Spinal cord (tissue), 10 donors: ENCODE results near the gene CTNNA2. TPM values are rescaled to one million over a fixed set of nuclear protein-coding genes. Genes with fewer than 3 reads are reported as not detected.

ENCODE experiments used
- DNase-seq, 6 donors: peaks; one replicate each; pipeline versions ENCODE4 v3.0.0 to v3.0.0-alpha.2; 2013 to 2015; ENCODE audit warnings: low spot score in 6 of 6, low read depth in 4 of 6
- H3K27ac ChIP-seq: one replicate; pipeline ENCODE4 v1.5.1; 2013; ENCODE audit warnings: low read depth, low read length, control low read depth
- H3K27me3 ChIP-seq: one replicate; pipeline ENCODE4 v1.6.1; 2013; ENCODE audit warnings: low read length; ENCODE audit not compliant: control insufficient read depth, insufficient read depth
- H3K36me3 ChIP-seq: one replicate; pipeline ENCODE4 v1.6.1; 2013; ENCODE audit warnings: low read length; ENCODE audit not compliant: control insufficient read depth, insufficient read depth
- H3K4me1 ChIP-seq: one replicate; pipeline ENCODE4 v1.6.1; 2013; ENCODE audit warnings: low read length; ENCODE audit not compliant: control insufficient read depth, insufficient read depth
- H3K4me3 ChIP-seq: one replicate; pipeline ENCODE4 v1.5.1; 2013; ENCODE audit warnings: low read depth, low read length, control low read depth
- H3K9me3 ChIP-seq: one replicate; pipeline ENCODE4 v1.6.1; 2013; ENCODE audit warnings: low read length; ENCODE audit not compliant: control insufficient read depth, insufficient read depth
- WGBS: methylation state at CpG from one replicate; pipeline ENCODE4 v1.1.5; 2013; ENCODE audit warnings: missing lambda C conversion rate; ENCODE audit not compliant: insufficient coverage; 5-methylcytosine and 5-hydroxymethylcytosine counted together
- polyA plus RNA-seq, 2 donors: library from polyadenylated mRNA; unstranded; fragments of 120-200 nt; gene quantifications; one replicate each; pipeline ENCODE4 v1.2.1, GENCODE V29; 2013; ENCODE audit not compliant: insufficient read length in 2 of 2
- total RNA-seq, 2 donors: library from RNA; depleted of rRNA in 1 of 2; stranded (reverse); fragments of 120-200 nt in 1 of 2; fragments of >200 nt in 1 of 2; gene quantifications; one replicate each; pipeline versions ENCODE4 v1.2.3 to v1.2.4, GENCODE V29; 2013 to 2014
- donor health status: healthy.

The CTNNA2 gene
- total and polyA plus RNA-seq, 4 donors, result 42.4 to 117 (median 84.7) TPM

DNA sequence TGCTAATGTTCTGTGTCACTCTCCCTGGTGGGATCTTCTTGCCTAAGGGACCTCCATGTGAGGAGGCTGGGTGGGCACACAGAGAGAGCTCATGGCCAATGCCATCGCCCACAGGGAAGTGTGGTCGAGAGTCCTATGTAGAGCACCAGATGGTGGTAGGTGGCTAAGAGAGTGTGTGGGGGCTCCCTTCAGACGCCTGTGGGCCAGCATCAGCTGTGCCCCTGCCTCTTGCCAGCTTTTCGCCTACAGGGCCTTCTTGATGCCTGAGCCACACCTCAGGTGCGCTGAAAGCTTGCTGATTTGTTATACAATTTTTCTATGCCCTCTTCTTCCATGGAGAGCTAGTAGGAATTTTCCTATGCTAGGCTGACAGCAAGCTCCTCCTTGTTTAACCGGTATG is 753.4 kb downstream of the CTNNA2 start:
- 100% methylated on average over 3 of the region's 6 CpGs for WGBS
- H3K9me3 ChIP-seq, result no peaks in the 10 kb centered on the region
- no peaks in the 10 kb centered on the region for H3K4me1 ChIP-seq
- H3K4me3 ChIP-seq, result no peak overlapping the region
- H3K27me3 ChIP-seq, result no peaks in the 10 kb centered on the region
- no peak for DNase-seq
- H3K36me3 ChIP-seq, result no peaks in the 10 kb centered on the region
- no peak overlapping the region for H3K27ac ChIP-seq

DNA sequence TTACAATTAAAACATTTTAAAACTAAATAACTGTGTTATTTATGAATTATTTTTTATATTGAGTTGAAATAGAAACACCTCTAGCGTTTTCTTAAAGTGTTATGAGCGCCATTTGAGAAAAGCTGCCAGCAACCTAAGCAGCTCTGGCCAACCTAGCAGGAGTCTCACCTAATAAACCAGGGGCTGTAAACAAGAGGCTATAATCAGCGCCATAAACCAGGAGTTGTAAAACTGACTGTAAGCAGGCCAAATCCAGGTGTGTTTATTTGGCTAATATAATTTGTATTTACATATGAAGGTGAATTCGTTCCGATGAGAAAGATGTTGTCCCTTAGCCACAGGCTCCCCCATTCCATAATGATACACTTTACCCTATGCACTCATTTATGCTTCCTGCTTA is 757.0 kb downstream of the CTNNA2 start:
- H3K27me3 ChIP-seq, result no peaks in the 10 kb centered on the region
- H3K9me3 ChIP-seq, result no peaks in the 10 kb centered on the region
- H3K36me3 ChIP-seq, result no peaks in the 10 kb centered on the region
- H3K4me3 ChIP-seq, result no peak overlapping the region
- H3K27ac ChIP-seq, result no peak overlapping the region
- no peak for DNase-seq
- WGBS, result 71% methylated on average over 2 of the region's 5 CpGs
- no peaks in the 10 kb centered on the region for H3K4me1 ChIP-seq

DNA sequence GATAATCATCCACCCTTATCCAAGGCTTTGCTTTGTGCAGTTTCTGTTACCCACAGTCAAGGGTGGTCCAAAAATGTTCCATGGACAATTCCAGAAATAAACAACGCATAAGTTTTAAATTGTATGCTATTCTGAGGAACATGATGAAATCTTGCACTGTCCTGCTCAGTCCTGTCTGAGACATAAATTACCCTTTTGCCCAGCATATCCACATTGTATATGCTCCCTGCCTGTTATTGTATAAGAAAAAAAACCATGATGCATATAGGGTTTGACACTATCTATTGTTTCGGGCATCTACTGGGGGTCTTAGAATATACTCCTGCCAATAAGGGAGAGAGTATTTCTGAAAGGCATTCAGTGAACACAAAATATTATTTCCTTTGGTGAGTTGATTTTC is 767.7 kb downstream of the CTNNA2 start:
- H3K27ac ChIP-seq, result no peak overlapping the region
- WGBS, result no CpG with 5 or more reads among the region's 2 CpGs
- H3K36me3 ChIP-seq, result no peaks in the 10 kb centered on the region
- no peaks in the 10 kb centered on the region for H3K9me3 ChIP-seq
- no peak for DNase-seq
- no peaks in the 10 kb centered on the region for H3K27me3 ChIP-seq
- no peaks in the 10 kb centered on the region for H3K4me1 ChIP-seq
- no peak overlapping the region for H3K4me3 ChIP-seq

DNA sequence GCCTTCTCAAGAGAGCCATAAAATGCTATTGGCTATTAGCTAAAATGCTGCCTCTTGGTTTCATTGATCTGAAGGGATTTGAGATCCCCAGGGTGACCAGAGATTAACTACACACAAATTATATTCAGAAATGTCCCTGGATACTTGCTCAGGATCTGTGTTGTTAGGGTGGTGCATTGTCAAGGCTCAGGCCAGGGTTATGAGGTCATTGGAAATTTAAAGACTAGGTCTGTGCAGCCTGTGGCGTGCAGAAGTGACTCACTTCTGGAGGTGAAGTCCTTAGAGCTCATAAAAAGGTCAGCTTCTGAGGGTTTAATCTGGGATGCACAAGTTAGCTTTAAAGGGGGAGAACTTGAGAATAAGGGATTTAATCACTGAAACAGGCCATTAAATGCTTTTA is 768.2 kb downstream of the CTNNA2 start:
- no peak overlapping the region for H3K27ac ChIP-seq
- no peaks in the 10 kb centered on the region for H3K4me1 ChIP-seq
- no peaks in the 10 kb centered on the region for H3K9me3 ChIP-seq
- no peaks in the 10 kb centered on the region for H3K27me3 ChIP-seq
- peak in 1 of 6 donors; percentile 22 for DNase-seq
- H3K4me3 ChIP-seq, result no peak overlapping the region
- no peaks in the 10 kb centered on the region for H3K36me3 ChIP-seq
- whole genome bisulfite sequencing, result 100% methylated on average over 1 of the region's 1 CpG

DNA sequence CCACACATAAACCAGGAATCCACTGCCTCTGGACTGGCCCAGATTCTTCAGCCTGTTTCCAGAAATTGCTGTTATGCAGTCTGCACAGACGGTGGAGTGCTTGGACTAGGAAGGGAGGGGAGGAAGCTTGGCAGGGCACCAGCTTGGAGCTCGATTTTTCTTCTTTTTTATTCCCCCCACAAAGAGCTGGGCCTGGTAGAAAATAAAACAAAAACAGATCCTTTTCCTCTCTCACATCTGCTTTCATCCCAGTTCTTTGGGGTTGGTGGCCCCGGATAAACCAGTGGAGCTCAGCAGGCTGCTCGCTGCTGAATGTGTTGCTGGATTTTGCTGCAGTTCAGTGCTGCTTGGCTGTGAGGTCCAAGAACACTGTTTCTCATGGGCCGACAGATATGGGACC is 775.7 kb downstream of the CTNNA2 start:
- no peaks in the 10 kb centered on the region for H3K36me3 ChIP-seq
- H3K4me1 ChIP-seq, result peaks cover 5% of the 10 kb centered on the region
- 17% methylated on average over 3 of the region's 5 CpGs for WGBS
- H3K4me3 ChIP-seq, result peak overlapping the region; percentile 2
- H3K27me3 ChIP-seq, result no peaks in the 10 kb centered on the region
- H3K9me3 ChIP-seq, result no peaks in the 10 kb centered on the region
- peak overlapping the region; percentile 80 for H3K27ac ChIP-seq
- peak in 4 of 6 donors; percentile 72 to 93 (median 82) for DNase-seq

DNA sequence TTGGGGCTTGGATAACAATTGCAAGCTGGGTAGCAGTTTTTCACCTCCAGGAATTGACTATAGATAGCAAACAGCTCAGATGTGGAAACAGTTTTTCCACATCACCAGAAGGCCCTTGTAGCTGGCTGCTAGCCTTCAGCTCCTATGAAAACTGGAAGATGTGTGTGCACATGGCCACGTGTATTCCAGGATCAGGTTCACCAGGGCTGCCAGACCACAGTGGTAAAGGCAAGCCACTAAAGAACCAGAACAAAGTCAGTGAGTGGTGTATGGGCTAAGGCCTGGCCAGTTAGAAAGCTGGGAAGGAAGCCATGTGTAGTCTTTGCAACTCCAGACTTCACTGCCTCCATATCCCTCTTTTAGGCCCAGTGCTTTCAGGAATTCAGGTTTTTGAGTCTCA is 778.8 kb downstream of the CTNNA2 start:
- H3K27ac ChIP-seq, result no peak overlapping the region
- H3K4me1 ChIP-seq, result peaks cover 5% of the 10 kb centered on the region
- no peak for DNase-seq
- 55% methylated on average over 1 of the region's 1 CpG for WGBS
- no peaks in the 10 kb centered on the region for H3K9me3 ChIP-seq
- H3K4me3 ChIP-seq, result no peak overlapping the region
- H3K27me3 ChIP-seq, result no peaks in the 10 kb centered on the region
- no peaks in the 10 kb centered on the region for H3K36me3 ChIP-seq

DNA sequence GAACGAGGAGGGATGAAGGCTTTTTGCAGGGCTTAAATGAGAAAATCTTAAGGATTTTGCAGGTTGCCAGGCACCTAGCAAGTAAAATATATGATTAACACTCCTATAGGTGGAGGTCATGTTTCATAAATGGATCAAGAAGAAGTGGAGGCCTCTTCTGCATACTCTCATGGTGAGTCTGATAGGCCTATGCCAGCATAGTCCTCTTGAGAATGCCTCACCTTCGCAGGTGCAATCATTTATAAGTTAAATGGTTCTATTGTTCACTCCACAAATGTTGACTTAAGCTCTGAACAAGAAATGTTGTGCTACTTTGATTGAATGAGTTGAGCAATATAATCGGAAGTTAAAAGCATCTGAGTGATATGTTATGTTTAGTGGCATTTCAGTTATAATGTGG is 779.6 kb downstream of the CTNNA2 start:
- H3K4me1 ChIP-seq, result peaks cover 5% of the 10 kb centered on the region
- H3K9me3 ChIP-seq, result no peaks in the 10 kb centered on the region
- no peaks in the 10 kb centered on the region for H3K36me3 ChIP-seq
- WGBS, result 83% methylated on average over 1 of the region's 3 CpGs
- no peaks in the 10 kb centered on the region for H3K27me3 ChIP-seq
- DNase-seq, result no peak
- H3K27ac ChIP-seq, result peak overlapping the region; percentile 16
- H3K4me3 ChIP-seq, result no peak overlapping the region

DNA sequence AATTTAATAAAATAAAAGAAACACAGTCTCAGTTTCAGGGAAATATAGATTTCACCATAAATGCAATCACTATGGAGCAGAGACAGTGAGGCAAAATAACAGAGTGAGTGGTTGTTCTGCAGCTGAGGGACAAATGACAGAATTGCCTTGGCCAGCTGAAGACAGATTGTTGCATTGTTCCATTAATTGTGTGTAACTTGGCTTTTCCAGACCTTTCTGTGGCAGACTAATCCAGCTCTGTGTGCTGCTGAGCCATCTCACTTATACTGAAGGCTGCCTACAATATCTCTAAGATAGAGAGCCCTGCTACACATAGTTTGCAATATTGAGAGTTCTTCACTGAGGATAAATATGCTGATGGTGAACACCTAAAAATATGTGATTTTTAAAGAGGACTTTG is 780.2 kb downstream of the CTNNA2 start:
- Histone ChIP-seq H3K36me3 (no peaks in the 10 kb centered on the region), H3K27me3 (no peaks in the 10 kb centered on the region), H3K9me3 (no peaks in the 10 kb centered on the region), H3K4me1 (peaks cover 5% of the 10 kb centered on the region), H3K4me3 (no peak overlapping the region), H3K27ac (peak overlapping the region; percentile 43)
- DNase-seq, result peak in 2 of 6 donors; percentile 43 to 54

DNA sequence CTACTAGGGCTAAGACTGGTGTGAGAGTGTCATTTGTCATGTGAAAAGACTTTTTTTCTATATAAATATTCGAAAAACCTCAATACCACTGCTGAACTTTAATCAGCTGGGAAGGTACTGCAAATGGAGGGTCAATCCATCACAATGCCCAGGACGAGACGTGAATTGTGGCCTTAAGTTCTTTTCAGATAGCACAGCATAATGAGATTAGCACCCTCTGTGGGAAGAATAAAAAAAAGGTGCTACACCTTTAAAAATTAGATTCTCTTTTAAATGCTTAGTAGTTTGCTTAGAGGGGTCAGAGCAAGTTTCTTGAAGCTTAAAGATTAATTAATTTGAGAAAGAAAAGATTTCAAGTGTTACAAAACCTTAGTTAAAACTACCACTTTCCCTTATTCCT is 786.1 kb downstream of the CTNNA2 start:
- WGBS, result no CpG with 5 or more reads among the region's 3 CpGs

DNA sequence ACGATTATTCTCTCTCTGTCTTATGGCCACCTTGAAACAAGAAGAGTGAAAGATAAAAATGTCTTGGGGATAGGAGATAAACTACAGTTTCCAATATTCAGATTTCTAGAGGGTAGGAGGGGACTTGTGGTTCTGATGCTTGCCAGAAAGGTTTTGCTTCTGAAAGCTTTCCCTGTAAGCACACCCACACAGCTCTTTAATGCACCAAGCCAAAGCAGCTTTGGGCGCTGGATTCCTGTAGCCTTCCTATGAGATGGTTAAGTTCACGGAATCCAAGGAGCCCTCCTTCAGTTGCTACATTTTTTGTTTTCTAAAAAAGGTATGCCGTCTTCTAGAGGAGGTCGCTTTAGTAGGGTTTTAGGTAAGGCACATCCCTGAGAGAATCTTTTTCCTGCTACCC is 786.8 kb downstream of the CTNNA2 start:
- Histone ChIP-seq H3K4me3 (peak overlapping the region; percentile 66), H3K9me3 (no peaks in the 10 kb centered on the region), H3K27ac (no peak overlapping the region), H3K27me3 (peaks cover 6% of the 10 kb centered on the region), H3K4me1 (peaks cover 18% of the 10 kb centered on the region), H3K36me3 (peaks cover 5% of the 10 kb centered on the region)
- peak in 2 of 6 donors; percentile 35 to 64 for DNase-seq
- WGBS, result 29% methylated on average over 1 of the region's 5 CpGs

More for the DNA sequence above, 786.1 kb downstream of the CTNNA2 start:
- Histone ChIP-seq H3K4me1 (peaks cover 18% of the 10 kb centered on the region), H3K27ac (no peak overlapping the region), H3K9me3 (no peaks in the 10 kb centered on the region), H3K4me3 (peak overlapping the region; percentile 24), H3K36me3 (peaks cover 5% of the 10 kb centered on the region), H3K27me3 (peaks cover 6% of the 10 kb centered on the region)
- peak in 1 of 6 donors; percentile 56 for DNase-seq
